Ovary (tissue), 3 donors: Measurements from ENCODE around the gene DUXA.

Experiments used
- CTCF ChIP-seq, 3 donors: fragments of 450-650 bp in 2 of 3; fragments of 200-600 bp in 1 of 3; IDR thresholded peaks; one replicate each; pipeline versions ENCODE4 v1.5.1 to v1.8.0; 2016 to 2022; ENCODE audit warnings: antibody characterized with exemption in 3 of 3, mild to moderate bottlenecking in 1 of 3
- POLR2A ChIP-seq: fragments of 450-650 bp; IDR thresholded peaks from one replicate; pipeline ENCODE4 v1.6.1; 2017; ENCODE audit warnings: antibody characterized with exemption, mild to moderate bottlenecking, moderate library complexity
- donor health status: DM: no; HTN: no; CAD: no.

DNA sequence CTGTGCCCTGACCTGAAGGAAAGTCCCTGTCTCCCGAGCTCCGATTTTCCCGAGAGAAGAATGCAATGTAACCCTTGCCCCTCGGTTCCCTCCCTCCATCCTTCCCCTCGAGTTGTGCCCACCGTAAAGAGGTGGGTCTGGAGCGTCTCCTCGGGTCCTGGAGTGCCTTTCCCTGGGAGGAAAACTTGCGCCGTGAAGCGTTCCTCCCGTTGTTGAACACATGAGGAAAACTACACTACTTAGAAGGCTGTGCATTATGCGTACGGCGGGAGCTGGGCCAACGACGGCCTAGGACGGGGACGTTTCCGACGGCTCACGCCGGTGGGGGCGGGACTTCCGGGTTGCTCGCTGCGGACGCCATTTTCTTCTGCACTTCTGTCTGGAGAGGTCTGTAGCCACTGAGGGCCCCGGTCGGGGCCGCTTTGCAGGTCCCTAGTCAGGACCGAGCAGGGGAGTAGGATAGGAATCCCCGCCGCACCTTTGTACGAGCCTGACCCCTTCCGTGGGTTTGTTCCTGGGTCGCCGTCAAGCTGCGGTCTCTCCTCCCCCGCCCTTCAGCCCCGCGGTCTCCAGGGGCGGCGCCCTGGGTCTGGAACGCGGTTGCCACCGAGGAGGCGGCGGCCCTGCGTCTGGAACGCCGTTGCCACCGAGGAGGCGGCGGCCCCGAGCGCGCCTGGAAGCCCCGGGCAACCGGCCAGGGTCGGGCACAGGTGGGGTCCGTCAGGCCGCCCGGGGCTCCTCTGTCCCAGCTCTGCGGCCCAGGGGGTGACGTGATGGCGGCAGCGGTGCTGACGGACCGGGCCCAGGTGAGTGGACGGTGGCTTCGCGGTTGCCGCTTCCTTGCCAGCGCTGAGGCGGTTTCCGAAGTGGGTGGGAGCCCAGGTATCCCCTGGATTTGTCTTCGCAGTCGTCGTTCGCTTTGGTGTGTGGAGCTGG lies 24.1 kb upstream of the DUXA start, which contains the start of gene ZNF264:
- TF ChIP-seq POLR2A (peak; percentile 36), CTCF (IDR thresholded peaks at IDR 0.05) (no peak)
